Muscle of arm (tissue), 12 donors: ENCODE data around the gene HHAT. TPM values are rescaled to one million over a fixed set of nuclear protein-coding genes. Genes with fewer than 3 reads are reported as not detected.

ENCODE experiments used
- DNase-seq: peaks from one replicate; pipeline ENCODE4 v3.0.0-alpha.2; 2013
- polyA plus RNA-seq, 12 donors: library from polyadenylated mRNA; unstranded; fragments of 120-200 nt; gene quantifications; one replicate each; pipeline ENCODE4 v1.2.1, GENCODE V29; 2013; ENCODE audit not compliant: insufficient read length in 12 of 12

The HHAT gene
- polyA plus RNA-seq, 12 donors = 3.7 to 6.0 (median 5.2) TPM; not detected in 1

GRCh38 chr1:210482945-210483617 is 154.4 kb downstream of the HHAT start:
- DNase-seq = no peak

- DNase-seq = no peak
These were observed 155.1 kb downstream of the HHAT start for GRCh38 chr1:210483821-210484220.

GRCh38 chr1:210487021-210487420 is 158.3 kb downstream of the HHAT start:
- no peak for DNase-seq

GRCh38 chr1:210489491-210489890 is 160.8 kb downstream of the HHAT start:
- peak; percentile 52 for DNase-seq

- DNase-seq = peak; percentile 11
These were observed 162.1 kb downstream of the HHAT start for GRCh38 chr1:210490781-210491180.

- no peak for DNase-seq
These were observed 167.4 kb downstream of the HHAT start for GRCh38 chr1:210496063-210496462.

GRCh38 chr1:210499956-210500355 is 171.3 kb downstream of the HHAT start:
- DNase-seq = no peak

GRCh38 chr1:210500831-210501230 is 172.1 kb downstream of the HHAT start:
- DNase-seq = no peak

GRCh38 chr1:210504286-210504685 is 175.6 kb downstream of the HHAT start:
- DNase-seq = no peak

GRCh38 chr1:210505601-210506496 is 177.1 kb downstream of the HHAT start:
- DNase-seq = no peak

- DNase-seq = no peak
These were observed 178.0 kb downstream of the HHAT start for GRCh38 chr1:210506689-210507088.

- DNase-seq = no peak
These were observed 187.5 kb downstream of the HHAT start for GRCh38 chr1:210516092-210516656.

GRCh38 chr1:210516697-210517459 is 188.2 kb downstream of the HHAT start:
- no peak for DNase-seq

GRCh38 chr1:210523830-210524229 is 195.1 kb downstream of the HHAT start:
- DNase-seq = no peak

- no peak for DNase-seq
These were observed 197.2 kb downstream of the HHAT start for GRCh38 chr1:210525716-210526454.

GRCh38 chr1:210527091-210527490 is 198.4 kb downstream of the HHAT start:
- DNase-seq = no peak

GRCh38 chr1:210531475-210532222 is 202.9 kb downstream of the HHAT start:
- no peak for DNase-seq

- DNase-seq = no peak
These were observed 203.5 kb downstream of the HHAT start for GRCh38 chr1:210532223-210532598.

GRCh38 chr1:210535761-210536160 is 207.1 kb downstream of the HHAT start:
- no peak for DNase-seq

GRCh38 chr1:210536254-210536961 is 207.7 kb downstream of the HHAT start:
- DNase-seq = no peak
